CD14-positive monocyte (primary cell): ENCODE measurements around the gene UNCX. TPM values are rescaled to one million over a fixed set of nuclear protein-coding genes. Genes with fewer than 3 reads are reported as not detected.

ENCODE experiments used
- DNase-seq, 3 donors: peaks; one replicate each; pipeline ENCODE4 v3.0.0-alpha.2; 2011 to 2022
- H2AFZ ChIP-seq: 2 replicates; pipeline ENCODE4 v1.6.0; 2012; ENCODE audit warnings: mild to moderate bottlenecking, low read depth, low read length, inconsistent platforms; ENCODE audit not compliant: insufficient read depth, poor library complexity, severe bottlenecking
- H3K27ac ChIP-seq, 2 donors: 1 replicate in 1 of 2; 2 replicates in 1 of 2; pipeline ENCODE4 v1.5.1; 2012 to 2013; ENCODE audit warnings: low read length in 2 of 2, control low read depth in 1 of 2, inconsistent platforms in 1 of 2, low read depth in 1 of 2, mild to moderate bottlenecking in 1 of 2
- H3K27me3 ChIP-seq, 2 donors: one replicate each; pipeline versions ENCODE4 v1.6.0 to v1.6.1; 2011 to 2013; ENCODE audit warnings: low read length in 2 of 2; ENCODE audit not compliant: control insufficient read depth in 2 of 2, insufficient read depth in 2 of 2
- H3K36me3 ChIP-seq, 2 donors: replicated peaks in 1 of 2; 1 replicate in 1 of 2; 2 replicates in 1 of 2; pipeline versions ENCODE4 v1.5.1 to v1.6.1; 2012 to 2013; ENCODE audit warnings: low read length in 2 of 2, control low read depth in 1 of 2, inconsistent platforms in 1 of 2, mild to moderate bottlenecking in 1 of 2; ENCODE audit not compliant: insufficient read depth in 2 of 2, control insufficient read depth in 1 of 2
- H3K4me1 ChIP-seq, 2 donors: 1 replicate in 1 of 2; 2 replicates in 1 of 2; pipeline versions ENCODE4 v1.5.1 to v1.6.1; 2012 to 2013; ENCODE audit warnings: low read length in 2 of 2, control low read depth in 1 of 2, inconsistent platforms in 1 of 2, mild to moderate bottlenecking in 1 of 2, moderate library complexity in 1 of 2; ENCODE audit not compliant: insufficient read depth in 2 of 2, control insufficient read depth in 1 of 2
- H3K4me2 ChIP-seq: replicated peaks from 2 replicates; pipeline ENCODE3; 2012; ENCODE audit warnings: low read length, moderate library complexity, mild to moderate bottlenecking; ENCODE audit not compliant: poor library complexity, severe bottlenecking; ENCODE audit errors: extremely low read depth
- H3K4me3 ChIP-seq, 3 experiments: fragments of 200-600 bp in 1 of 3; sonication (generic) in 1 of 3; replicated peaks in 1 of 3; 1 replicate in 2 of 3; 2 replicates in 1 of 3; pipeline ENCODE4 v1.5.1; 2011 to 2013; ENCODE audit warnings: low read length in 3 of 3, mild to moderate bottlenecking in 3 of 3, control low read depth in 2 of 3, low read depth in 2 of 3, inconsistent platforms in 1 of 3, moderate library complexity in 1 of 3
- H3K79me2 ChIP-seq: 2 replicates; pipeline ENCODE4 v1.6.0; 2012; ENCODE audit warnings: mild to moderate bottlenecking, control low read depth, inconsistent platforms, low read length, moderate library complexity; ENCODE audit not compliant: insufficient read depth
- H3K9ac ChIP-seq: 2 replicates; pipeline ENCODE4 v1.6.0; 2017; ENCODE audit warnings: low read length, mild to moderate bottlenecking; ENCODE audit not compliant: insufficient read depth, poor library complexity, severe bottlenecking
- H3K9me3 ChIP-seq, 2 donors: replicated peaks in 1 of 2; 1 replicate in 1 of 2; 2 replicates in 1 of 2; pipeline versions ENCODE4 v1.5.1 to v1.6.1; 2012 to 2013; ENCODE audit warnings: low read length in 2 of 2, control low read depth in 1 of 2; ENCODE audit not compliant: control insufficient read depth in 1 of 2, insufficient read depth in 1 of 2
- H4K20me1 ChIP-seq: 2 replicates; pipeline ENCODE4 v1.6.0; 2012; ENCODE audit warnings: mild to moderate bottlenecking, low read length, control low read depth, moderate library complexity; ENCODE audit not compliant: insufficient read depth
- H3K27ac Mint-ChIP-seq, 7 donors: one replicate each; pipeline ENCODE4 v1.8.0; 2020; ENCODE audit warnings: mild to moderate bottlenecking in 7 of 7, mixed read lengths in 7 of 7, moderate library complexity in 6 of 7, inconsistent platforms in 2 of 7
- H3K27me3 Mint-ChIP-seq, 3 donors: one replicate each; pipeline ENCODE4 v1.8.0; 2021 to 2022; ENCODE audit warnings: low read depth in 3 of 3, mild to moderate bottlenecking in 3 of 3, mixed read lengths in 3 of 3, moderate library complexity in 3 of 3, inconsistent platforms in 1 of 3
- H3K36me3 Mint-ChIP-seq, 2 donors: one replicate each; pipeline ENCODE4 v1.8.0; 2020; ENCODE audit warnings: mixed read lengths in 2 of 2, inconsistent platforms in 1 of 2, mild to moderate bottlenecking in 1 of 2
- H3K4me1 Mint-ChIP-seq: one replicate; pipeline ENCODE4 v1.8.0; 2020; ENCODE audit warnings: mild to moderate bottlenecking, mixed read lengths
- H3K4me3 Mint-ChIP-seq, 2 donors: one replicate each; pipeline ENCODE4 v1.8.0; 2020; ENCODE audit warnings: mild to moderate bottlenecking in 2 of 2, mixed read lengths in 2 of 2, moderate library complexity in 1 of 2
- H3K9me3 Mint-ChIP-seq, 7 donors: one replicate each; pipeline ENCODE4 v1.8.0; 2020 to 2022; ENCODE audit warnings: mixed read lengths in 7 of 7, mild to moderate bottlenecking in 6 of 7, moderate library complexity in 6 of 7, inconsistent platforms in 2 of 7
- CTCF ChIP-seq: fragments of 200-600 bp; IDR thresholded peaks from one replicate; pipeline ENCODE4 v1.8.0; 2022; ENCODE audit warnings: antibody characterized with exemption, mild to moderate bottlenecking
- WGBS: methylation state at CpG from one replicate; pipeline ENCODE4 v1.1.5; 2013; ENCODE audit warnings: missing lambda C conversion rate; ENCODE audit not compliant: insufficient coverage; 5-methylcytosine and 5-hydroxymethylcytosine counted together
- intact Hi-C, 2 donors: fragments of 100-400 bp; cut with micrococcal nuclease; formaldehyde crosslinking; loops; one replicate each; pipeline versions ENCODE4 v1.15.0 to v1.15.1; 2023
- polyA plus RNA-seq, 3 donors: library from polyadenylated mRNA; depleted of rRNA in 1 of 3; unstranded in 2 of 3; stranded (reverse) in 1 of 3; fragments of 300-500 nt in 2 of 3; fragments of >200 nt in 1 of 3; fragmentation: Illumina TruSeq in 2 of 3; gene quantifications; 1 replicate in 2 of 3; 2 replicates in 1 of 3; pipeline ENCODE4 v1.2.3, GENCODE V29; 2012 to 2021

Gene UNCX
- polyA plus RNA-seq, 3 donors: not detected

DNA sequence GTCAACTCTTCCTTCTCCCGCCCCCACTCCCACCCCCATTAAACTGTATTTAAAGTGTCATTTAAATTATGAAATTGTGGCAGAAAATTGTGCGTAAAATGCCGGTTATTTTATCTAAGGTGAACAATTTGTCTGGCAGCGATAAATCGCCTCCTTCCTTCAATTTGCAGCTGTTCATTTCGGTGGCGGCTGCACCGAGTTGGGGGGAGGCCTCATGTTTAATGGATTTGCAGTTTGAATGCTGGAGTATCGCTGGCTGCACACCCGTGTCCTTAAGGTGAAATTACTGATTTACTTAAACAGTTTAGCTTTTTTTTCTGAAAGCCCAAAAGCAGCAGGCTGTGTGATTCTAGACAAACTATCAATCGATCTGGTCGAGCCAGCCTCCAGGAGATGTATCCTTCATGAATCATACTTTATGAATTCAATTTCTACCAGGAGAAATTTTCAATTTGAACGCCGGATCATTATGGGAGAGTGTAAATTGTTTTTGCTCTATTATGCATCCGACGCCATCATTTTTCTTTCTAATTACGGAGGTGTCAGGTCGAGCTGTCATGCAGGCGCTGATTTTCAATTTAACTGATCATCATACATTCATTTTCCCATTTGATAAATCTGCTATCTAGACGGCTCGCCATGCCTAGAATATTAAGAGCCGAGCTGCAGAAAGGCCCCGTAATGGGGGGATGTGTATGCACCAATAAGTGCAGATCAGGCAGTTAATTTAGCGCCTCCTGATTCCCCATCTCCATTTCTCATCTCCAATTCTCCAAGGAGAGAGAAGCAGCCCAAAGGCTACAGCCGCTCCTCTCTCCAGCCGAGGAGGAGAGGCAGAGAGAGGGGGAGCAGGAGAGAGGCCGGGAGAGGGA, 6.5 kb downstream of the UNCX start:
- Histone ChIP-seq H3K36me3 (no peaks in the 10 kb centered on the region), H3K4me1 (no peaks in the 10 kb centered on the region), H3K27me3 (peaks cover 69 to 87% of the 10 kb centered on the region in 2 donors), H3K4me3 (no peak overlapping the region), H3K27ac (no peak overlapping the region), H3K9me3 (peaks cover 0 to 34% of the 10 kb centered on the region in 2 donors), H4K20me1 (no peaks in the 10 kb centered on the region), H3K4me2 (no peak overlapping the region), H3K79me2 (no peaks in the 10 kb centered on the region), H2AFZ (no peak overlapping the region), H3K9ac (no peak overlapping the region)
- 14% methylated on average over 9 of the region's 27 CpGs for WGBS
- no peak for DNase-seq
- H3K9me3 Mint-ChIP-seq: peaks cover 0 to 31% (median 8%) of the 10 kb centered on the region in 7 donors
- peaks cover 75 to 90% (median 83%) of the 10 kb centered on the region in 3 donors for H3K27me3 Mint-ChIP-seq
- intact Hi-C loops: no loop called here
- H3K4me1 Mint-ChIP-seq: peaks cover 2% of the 10 kb centered on the region
- peak overlapping the region in 1 of 2 donors; percentile 72 for H3K4me3 Mint-ChIP-seq
- H3K27ac Mint-ChIP-seq: no peak overlapping the region
- H3K36me3 Mint-ChIP-seq: peaks cover 0 to 6% of the 10 kb centered on the region in 2 donors
- no peak for TF ChIP-seq CTCF

DNA sequence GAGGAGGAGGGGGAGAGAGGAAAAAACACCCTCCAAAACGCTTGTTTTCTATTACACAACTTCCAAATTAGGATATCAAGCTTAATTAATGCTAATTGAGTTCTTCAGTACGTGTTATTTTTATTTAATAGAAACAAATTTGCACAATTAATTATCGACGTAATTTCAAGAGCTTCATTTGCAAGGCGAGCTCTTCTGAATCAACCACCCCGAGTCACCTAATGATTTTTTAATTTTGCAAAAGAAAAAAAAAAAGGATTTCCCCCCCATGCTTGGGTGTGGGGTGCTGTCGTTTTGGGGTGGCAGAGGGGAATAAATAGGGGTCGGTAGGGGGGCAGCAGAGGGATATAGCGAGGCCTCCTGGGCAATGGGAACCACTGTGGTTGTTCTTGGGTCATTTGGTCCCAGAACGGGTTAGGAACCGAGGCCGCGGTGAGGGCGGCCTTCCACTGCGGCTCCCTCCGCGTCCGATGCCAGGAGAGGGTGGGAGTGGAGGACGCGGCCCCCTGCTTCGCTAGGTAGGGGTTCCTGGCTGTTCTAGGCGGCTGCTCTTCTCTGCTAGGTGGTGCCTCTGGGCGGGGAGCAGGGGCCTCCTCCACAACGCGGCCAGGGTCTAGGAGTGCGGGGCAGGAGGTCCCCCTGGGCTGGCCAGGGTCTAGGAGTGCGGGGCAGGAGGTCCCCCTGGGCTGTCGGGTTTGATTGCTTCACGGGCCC, 7.3 kb downstream of the UNCX start:
- no peak overlapping the region for H3K4me3 ChIP-seq
- intact Hi-C loops: no loop called here
- Mint-ChIP-seq H3K4me1 (peaks cover 2% of the 10 kb centered on the region), H3K36me3 (peaks cover 0 to 4% of the 10 kb centered on the region in 2 donors), H3K27ac (no peak overlapping the region), H3K27me3 (peaks cover 75 to 90% (median 83%) of the 10 kb centered on the region in 3 donors), H3K9me3 (peaks cover 0 to 33% (median 15%) of the 10 kb centered on the region in 7 donors), H3K4me3 (peak overlapping the region in 1 of 2 donors; percentile 72)
- H2AFZ ChIP-seq: no peak overlapping the region
- WGBS: 5% methylated on average over 9 of the region's 29 CpGs
- H3K36me3 ChIP-seq: no peaks in the 10 kb centered on the region
- H3K9ac ChIP-seq: no peak overlapping the region
- no peak for DNase-seq
- H4K20me1 ChIP-seq: no peaks in the 10 kb centered on the region
- no peak overlapping the region for H3K27ac ChIP-seq
- no peaks in the 10 kb centered on the region for H3K79me2 ChIP-seq
- no peaks in the 10 kb centered on the region for H3K4me1 ChIP-seq
- H3K9me3 ChIP-seq: peaks cover 0 to 42% of the 10 kb centered on the region in 2 donors
- H3K27me3 ChIP-seq: peaks cover 72 to 87% of the 10 kb centered on the region in 2 donors
- TF ChIP-seq CTCF: no peak
- no peak overlapping the region for H3K4me2 ChIP-seq
